Spleen (tissue), 7 donors: ENCODE measurements around the gene PPFIA2.

Experiments used
- CTCF ChIP-seq, 11 experiments: fragments of 200-600 bp in 7 of 11; fragments of 450-650 bp in 4 of 11; sonication (generic) in 4 of 11; IDR thresholded peaks in 8 of 11; conservative IDR thresholded peaks in 3 of 11; 1 replicate in 7 of 11; 2 replicates in 4 of 11; pipeline versions ENCODE4 v1.4.0 to v1.8.0; 2016 to 2021; ENCODE audit warnings: antibody characterized with exemption in 11 of 11, inconsistent platforms in 4 of 11, mild to moderate bottlenecking in 1 of 11
- POLR2A ChIP-seq, 3 donors: fragments of 450-650 bp; IDR thresholded peaks; one replicate each; pipeline ENCODE4 v1.5.1; 2017; ENCODE audit warnings: antibody characterized with exemption in 3 of 3, mild to moderate bottlenecking in 1 of 3
- POLR2AphosphoS5 ChIP-seq, 3 donors: sonication (generic); formaldehyde crosslinking; IDR thresholded peaks; one replicate each; pipeline ENCODE4 v1.5.1; 2017; ENCODE audit warnings: antibody characterized with exemption in 3 of 3
- donor health status: DM: no; HTN: no; CAD: no; lungs with moderate emphysema.
- donor health status: DM: no; HTN: no; CAD: no.
- donor health status: DM: no; HTN: no; CAD: no.

- TF ChIP-seq POLR2A (IDR thresholded peaks at IDR 0.05), result no peak
- no peak for TF ChIP-seq CTCF (IDR thresholded peaks at IDR 0.05 in 8 of 11, conservative IDR thresholded peaks at IDR 0.05 in 3 of 11)
- no peak for TF ChIP-seq POLR2AphosphoS5 (IDR thresholded peaks at IDR 0.05)
Measured at GRCh38 chr12:81722004-81722403, 37.1 kb downstream of the PPFIA2 start.
